HG03432 (cell line): ENCODE data around the gene IGFL1.
"Not testable (repeated sequence)": the region's sequence is repeated elsewhere in the genome, so short reads cannot be mapped to it uniquely, and the experiment has no call there.

Experiments
- ATAC-seq: cut with Tn5 transposase; IDR thresholded peaks from one replicate; pipeline ENCODE4 v1.9.1; 2021; ENCODE audit warnings: mild to moderate bottlenecking, moderate library complexity; ENCODE audit not compliant: unreplicated experiment

Gene IGFL1

DNA sequence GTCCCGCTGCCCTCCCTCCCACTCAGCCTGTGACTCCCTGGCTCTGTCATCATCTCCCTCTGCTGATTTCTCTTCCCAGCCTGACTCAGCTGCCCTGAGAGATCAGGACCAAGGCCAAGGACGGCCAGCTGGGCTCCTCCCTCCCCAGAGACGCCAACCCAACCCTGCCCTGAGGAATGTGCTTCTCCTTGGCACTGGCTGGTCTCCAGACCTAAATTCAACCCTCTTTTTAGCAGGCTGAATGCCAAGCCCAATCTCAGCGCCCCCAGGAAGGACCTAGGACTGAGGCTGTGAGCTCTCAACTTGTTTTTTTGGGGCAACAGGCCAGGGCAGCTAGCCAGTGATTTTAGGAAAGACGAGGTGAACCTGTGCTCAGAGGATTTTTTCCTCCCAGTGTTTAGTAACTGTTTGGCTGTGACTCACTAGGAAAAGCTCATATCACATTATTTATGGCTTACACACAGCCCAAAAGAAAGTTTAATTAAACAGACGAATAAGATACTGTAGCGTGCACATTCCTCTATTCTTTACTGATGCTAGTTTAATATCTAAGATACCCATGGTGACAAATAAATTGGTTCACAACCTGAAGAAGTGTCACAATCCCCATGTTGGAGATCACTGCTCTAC is 7.4 kb upstream of the IGFL1 start:
- no peak for ATAC-seq

DNA sequence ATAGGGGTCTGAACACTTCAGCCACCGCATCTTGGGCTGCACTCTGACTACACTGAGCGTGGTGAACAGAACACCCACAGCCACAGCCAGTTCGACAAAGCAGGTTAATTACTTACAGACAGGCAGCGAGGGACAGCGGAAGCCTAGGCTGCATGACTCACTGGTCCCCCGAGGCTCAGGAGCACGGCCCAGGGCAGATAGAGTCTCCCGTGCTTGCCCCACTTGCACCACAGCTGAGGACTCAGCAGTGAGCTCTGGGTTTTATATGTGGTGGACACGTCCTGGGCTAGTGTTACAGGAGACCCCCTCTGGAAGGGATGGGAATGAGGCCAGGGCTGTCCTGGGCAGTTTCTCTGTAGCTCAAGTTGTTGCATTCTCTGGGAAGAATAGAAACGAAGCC is 5.8 kb upstream of the IGFL1 start:
- not testable (repeated sequence) for ATAC-seq

DNA sequence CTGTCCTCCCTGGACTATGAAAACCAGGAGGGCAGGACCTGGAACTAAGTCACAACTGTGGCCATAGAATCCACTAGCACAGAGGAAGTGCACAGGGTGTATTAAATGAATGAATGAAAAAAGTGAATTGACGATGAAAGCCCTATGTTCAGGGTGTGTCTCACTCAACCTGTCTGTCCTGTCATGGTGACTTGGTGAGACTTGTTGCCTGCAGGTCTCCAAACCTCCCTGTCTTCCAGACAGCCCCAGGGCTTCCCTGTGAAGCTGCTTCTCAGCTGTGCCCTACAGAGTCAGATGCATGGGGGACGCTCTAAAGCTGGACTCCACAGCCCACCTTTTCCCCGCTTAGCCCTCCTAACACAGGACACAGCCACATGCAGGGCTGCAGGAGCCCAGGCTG is 4.8 kb upstream of the IGFL1 start:
- no peak for ATAC-seq

DNA sequence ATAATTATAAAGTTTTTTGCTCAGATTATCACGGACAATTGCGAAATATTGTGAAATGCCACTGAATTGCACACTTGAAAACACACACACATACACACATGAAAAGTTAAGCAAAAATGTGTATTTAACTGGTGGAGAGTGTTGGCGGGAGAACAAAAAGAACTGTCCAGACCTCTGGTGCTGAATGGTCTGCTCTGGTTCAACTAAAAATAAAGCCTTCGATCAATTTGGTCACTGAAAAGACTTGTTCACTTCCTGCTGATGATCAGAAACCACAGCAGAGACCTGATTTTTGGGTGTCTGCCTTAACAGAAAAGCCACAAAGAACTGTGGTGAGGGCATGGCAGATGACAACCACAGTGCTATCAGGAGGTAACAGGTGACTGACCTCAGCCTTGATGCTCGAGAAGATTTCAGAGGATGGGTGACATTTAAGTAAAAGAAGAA is 4.0 kb upstream of the IGFL1 start:
- ATAC-seq: no peak

DNA sequence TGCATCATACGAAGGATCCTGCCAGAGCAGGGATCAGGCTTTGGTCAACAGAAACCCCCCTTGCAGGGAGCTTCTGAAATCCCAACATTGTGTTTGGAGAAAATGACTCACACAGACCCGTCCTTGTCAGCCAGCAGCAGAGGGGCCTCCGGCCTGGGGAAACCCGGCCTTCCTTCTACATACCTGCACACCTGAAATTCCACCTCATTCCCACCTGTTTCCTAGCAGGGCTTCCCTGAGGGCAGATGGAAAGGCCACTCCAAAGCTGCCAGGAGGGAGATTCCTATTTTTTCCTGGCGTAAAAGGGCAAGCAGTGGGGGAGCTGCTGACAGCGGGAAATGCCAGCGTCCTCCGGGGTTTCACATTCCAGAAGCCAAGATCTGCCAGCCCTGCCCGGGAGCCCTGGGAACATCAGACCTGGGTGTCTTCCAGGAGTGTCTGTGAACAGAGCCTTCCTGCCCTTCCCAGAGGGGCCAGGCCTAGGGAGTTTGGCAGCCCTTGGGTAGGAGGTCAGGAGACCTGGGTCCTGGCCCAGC is 3.0 kb upstream of the IGFL1 start:
- no peak for ATAC-seq

DNA sequence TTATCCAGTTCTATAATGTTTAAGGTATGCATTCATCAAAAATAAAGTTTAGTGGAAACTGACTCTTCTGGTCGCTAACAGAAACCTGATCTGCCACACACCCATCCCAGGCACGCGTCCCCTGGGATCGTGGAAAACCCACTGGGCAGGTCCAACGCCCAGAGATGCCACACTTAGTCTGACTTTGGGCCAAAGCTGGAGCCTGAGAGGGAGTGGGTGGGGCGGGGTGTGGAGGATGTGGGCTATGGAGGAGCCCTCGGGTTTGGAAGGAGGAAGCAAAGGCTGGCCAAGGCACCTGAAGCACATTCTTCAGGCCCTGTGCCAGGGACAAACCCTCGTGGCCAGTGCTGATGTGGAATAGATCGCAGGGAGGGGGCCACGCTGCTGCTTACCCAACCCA is 2.5 kb downstream of the IGFL1 start:
- no peak for ATAC-seq

DNA sequence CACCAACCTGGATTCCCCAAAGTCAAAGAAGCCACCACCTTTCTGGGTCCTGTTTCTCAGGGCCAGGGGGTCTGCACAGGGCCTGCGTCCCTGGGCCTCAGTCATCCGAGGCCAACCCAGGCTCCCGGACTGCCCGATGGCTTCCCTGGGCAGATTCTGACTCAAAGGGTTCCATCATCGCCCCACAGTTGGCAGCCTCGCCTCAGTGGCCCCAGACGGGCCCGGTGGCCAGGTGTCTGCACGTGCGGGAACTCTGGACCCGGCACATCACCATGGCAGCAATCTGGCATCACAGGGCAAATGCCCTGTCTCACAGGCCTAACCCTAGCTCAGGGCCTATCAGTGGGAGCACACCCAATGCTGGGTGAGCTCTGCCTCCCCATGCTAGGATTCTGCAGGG is 2.9 kb downstream of the IGFL1 start:
- no peak for ATAC-seq

DNA sequence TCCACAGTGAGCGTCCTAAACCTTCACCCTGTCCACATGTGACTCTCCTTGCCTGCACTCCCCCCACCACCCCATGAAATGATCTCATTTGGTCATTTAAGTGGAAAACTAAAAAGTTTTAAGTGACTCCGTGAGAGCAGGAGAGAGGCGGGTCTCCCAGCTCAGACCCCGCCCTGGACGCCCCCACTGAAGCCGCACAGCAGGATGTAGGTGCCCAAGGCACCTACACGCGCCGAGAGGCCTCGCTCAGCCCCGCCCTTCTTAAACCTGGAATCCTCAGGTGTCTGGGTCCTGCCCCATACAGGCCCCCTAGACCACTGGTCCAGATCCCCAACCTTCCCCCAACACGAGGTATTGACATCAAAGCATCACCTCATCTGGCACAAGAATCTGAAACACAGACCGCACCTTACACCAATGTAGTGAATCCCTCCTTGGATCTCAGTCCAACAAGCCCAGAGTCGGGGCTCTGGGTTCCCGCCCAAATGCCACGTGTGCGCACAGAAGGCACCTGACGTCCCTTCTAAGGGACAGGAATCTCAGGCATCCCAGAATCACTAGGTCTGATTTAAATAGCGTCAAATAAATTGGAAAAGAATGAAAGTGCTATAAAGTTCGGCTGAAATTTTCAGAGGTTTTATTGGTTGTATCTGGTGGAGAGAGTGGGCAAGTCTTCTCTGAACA is 3.5 kb downstream of the IGFL1 start:
- no peak for ATAC-seq

DNA sequence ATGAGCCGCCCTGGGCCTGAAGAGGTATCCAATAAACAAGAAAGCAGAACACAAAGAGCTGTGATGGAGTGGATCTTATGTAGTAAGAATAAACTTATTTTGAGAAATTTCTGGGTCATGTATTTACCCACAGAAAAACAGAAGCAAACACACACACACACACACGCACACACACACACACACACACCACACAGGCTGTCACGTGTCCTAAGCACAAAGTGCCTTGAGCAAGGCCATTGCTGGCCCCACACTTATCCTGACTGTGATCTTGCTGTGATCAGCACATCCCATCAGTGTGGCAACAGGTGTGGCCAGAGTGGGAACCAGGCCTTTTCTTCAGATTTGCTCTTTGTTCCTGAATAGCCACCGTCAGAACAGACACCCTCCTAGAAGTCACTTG is 4.3 kb downstream of the IGFL1 start:
- ATAC-seq: not testable (repeated sequence)

DNA sequence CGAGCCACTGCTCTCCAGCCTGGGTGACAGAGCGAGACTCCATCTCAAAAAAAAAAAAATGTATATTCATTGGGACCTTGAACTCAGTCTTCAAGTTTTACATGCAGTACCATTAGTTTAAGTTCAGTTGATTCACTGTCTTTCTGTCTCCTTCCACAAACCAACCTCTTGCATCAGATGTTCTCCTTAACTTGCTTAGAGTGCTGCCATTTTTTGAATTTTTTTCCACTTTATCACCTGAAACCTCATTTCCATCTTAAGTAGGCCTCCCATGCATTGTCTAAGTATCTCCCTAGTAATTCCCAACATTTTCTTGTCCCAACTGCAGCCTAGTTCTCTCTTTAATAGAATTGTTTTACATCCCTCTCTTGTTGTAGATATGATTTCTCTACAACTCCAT is 8.6 kb downstream of the IGFL1 start:
- not testable (repeated sequence) for ATAC-seq

DNA sequence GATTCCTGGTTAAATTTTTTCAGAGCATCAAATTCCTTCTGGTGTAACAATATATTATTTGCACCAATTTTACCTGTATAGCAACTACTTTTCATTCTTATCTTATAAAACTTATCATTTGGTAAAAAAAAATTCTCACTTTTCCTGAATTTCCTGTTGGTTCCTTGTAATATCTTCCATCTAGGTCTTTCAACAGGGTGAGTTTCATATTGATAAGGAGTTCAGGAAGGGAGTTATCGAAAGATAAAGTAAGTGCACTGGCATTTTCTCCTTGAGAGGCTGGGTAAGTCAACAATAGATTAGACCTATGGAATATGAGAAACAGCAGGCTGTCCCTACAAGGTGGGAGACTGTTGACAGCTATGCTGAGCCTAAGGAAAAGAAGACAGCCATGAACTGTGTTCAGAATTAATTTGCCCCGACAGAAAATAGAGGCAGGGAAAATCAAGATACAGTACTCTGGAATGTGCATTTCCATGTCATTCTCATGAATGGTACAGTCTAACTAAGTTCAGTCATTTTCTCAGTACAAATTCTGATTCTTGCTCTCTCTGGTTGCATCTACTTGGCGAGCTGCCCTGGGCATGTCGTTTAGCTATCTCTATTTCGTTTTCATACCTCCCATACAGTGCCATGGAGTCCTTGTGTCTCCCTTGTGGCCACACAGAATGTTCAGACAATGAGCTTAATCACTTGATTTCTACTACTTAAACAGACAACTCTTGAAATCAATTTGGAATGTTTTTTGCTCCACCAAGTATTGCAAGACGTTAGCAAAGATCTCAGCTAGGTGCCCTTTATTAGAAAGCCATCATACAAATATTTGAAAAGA is 9.9 kb downstream of the IGFL1 start:
- ATAC-seq: no peak

DNA sequence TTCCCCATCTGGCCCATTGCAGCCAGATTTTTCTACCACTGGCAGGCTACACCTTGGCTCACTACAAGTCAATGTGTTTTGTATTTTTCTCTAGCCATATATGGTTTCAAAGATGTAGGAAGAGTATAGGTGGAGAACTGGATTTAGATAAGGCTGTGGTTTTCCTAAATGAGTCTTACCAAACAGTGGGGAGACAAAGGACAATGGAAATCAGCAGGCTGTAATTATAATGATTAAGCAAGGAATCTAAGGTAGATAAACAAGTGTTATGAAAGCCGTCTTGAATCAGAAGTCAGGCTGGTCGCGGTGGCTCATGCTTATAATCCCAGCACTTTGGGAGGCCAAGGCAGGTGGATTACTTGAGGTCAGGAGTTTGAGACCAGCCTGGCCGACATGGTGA is 11.2 kb downstream of the IGFL1 start:
- no peak for ATAC-seq

DNA sequence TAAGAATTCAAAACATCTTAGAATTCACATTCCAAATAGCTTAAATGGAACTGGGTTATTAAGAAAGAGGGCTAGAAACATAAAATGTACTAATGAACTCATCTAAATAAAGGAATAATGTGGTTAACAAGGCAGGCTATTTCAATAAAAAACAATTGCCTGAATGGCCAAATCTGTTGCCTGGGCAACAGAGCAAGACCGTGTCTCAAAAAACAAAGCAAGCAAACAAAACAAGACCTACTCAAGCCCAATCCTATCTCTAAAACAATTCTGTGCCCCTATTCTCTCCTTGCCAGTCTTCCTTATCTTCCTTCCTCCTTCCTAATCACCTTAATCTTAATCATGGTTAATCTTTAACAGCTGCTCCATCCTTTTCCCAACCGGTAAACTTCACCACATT is 12.1 kb downstream of the IGFL1 start:
- ATAC-seq: no peak

DNA sequence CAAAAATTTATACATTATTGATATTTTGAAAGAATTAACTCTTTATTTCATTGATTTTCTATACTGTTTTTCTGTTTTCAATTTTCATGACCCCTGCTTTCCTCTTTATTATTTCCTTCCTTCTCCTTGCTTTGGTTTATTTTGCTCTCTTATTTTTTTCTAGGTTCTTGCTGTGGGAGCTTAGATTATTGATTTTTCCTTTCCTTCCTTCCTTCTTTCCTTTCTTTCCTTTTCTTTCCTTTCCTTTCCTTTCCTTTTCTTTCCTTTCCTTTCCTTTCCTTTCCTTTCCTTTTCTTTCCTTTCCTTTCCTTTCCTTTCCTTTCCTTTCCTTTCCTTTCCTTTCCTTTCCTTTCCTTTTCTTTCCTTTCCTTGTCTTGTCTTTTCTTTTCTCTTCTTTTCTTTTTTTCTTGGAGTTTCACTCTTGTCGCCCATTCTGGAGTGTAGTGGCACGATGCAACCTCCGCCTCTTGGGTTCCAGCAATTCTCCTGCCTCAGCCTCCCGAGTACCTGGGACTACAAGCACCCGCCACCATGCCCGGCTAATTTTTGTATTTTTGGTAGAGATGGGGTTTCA is 13.6 kb downstream of the IGFL1 start:
- not testable (repeated sequence) for ATAC-seq

DNA sequence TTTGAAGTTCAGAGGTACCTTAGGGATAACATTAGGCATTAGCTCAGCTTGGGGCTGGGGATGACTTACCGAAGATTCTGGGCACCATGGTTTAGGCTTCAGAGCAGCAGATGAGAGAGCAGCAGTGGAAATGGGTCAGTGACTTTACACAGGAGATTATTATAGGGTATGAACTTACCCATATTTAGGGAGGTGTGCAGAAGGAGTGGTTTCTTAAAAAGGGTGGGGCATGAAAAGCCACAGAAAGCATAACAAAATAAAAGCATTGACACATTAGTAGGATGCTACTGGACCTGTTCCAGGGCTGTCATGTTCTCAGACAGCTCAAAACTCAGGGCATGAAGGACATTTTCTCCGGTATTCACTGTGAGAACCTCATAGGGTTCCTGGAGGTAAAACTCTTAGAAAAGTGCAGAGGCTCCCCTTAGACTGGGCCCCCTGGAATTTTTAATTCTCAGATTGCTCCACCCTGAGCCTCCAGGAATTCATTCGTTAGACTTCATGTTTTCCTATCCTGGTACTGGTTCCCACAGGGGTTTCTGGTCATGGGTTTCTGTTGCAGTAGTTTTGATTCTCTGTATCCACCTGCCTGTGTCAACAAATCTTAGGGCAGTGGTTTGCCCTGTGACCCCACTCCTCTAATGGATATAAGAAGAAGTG is 20.7 kb downstream of the IGFL1 start:
- no peak for ATAC-seq

DNA sequence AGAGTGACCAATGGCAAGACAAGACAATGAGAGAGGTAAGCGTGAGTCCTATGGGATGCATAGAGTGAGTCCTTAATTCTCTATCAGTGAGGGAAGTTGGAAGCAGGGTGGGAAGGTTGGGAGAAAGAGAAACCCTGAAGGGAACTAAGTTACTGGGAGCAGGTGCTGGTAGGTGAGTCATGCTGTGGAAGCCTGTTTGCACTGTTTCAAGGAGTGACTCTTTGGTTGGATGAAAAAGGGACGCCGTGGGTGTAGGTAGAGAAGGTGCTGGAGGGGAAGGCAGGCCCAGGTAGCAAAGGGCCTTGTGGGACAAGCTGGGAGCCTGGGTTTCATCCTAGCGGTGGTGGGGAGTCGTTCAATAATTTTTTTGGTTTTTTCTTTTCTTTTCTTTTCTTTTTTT is 21.9 kb downstream of the IGFL1 start:
- no peak for ATAC-seq

DNA sequence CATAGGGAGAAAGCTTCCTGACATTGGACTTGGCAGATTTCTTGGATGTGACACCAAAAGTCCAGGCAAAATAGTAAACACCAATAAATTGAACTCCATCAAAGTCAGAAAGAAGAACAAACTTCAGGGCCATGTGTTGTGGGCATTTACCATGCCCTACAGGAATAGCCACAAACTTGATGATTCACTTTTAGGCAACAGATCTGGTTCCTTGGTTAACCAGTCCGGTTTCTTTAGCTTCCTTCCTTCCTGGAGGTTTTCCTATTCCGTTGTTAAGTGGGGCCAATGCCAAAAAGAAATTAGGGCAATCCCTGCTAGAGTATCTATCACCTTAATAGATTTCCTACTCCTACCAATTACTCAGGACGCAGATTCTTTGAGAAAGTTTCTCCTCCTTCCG is 25.2 kb downstream of the IGFL1 start:
- no peak for ATAC-seq

DNA sequence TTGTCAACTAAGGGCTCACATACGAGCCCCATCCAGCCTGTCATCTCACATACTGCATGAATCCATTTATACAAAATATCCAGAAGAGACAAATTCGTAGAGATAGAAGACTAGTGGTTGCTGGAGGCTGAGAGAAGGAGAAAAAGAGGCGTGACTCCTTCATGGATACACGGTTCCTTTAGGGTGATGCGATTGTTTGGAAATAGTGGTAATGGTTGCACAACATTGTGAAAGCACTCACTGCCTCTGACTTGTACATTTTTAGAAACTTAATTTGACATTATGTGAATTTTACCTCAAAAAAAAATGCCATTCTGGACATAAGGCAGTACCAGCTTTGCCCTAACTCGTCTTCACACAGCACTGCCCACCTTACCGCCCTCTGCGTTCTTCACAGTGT is 27.3 kb downstream of the IGFL1 start:
- no peak for ATAC-seq

DNA sequence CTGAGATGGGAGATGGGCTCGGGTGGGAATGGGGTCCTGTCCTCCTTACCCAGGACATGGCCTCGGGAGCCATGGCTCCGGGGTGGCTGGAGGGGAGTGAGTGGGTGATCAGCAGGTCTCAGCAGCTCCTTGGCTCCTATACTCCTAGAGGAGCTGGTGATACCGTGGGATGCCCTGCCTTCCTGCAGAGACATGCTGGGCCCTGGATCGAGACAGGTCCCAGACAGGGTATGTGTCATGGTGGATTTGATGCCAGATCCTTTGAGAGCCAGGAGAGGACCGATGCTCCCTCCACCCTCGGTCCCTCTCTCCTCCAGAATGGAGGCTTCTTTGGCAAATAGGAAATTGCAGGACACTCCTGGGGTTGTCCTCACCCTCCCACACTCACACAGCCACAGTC is 32.0 kb downstream of the IGFL1 start:
- not testable (repeated sequence) for ATAC-seq

DNA sequence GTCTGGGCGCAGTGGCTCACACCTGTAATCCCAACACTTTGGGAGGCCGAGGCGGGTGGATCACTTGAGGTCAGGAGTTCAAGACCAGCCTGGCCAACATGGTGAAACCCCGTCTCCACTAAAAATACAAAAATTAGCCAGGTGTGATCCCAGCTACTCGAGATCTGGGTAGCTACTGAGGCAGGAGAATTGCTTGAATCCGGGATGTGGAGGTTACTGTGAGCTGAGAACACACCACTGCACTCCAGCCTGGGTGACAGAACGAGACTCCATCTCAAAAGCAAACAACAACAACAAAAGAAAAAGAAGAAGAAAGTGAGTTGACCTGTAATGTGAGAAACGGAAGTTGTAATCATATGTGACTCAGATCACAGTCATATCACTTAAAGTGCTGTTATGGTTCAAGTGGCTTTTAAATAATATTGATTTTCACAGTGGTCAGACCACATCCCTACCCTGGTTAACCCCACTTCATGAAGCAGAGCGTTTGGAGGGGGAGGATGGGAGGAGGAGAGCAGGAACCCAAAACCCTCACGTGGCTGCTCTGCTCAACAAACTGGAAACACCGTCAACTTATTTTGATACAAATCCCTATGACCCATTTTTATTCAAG is 33.2 kb downstream of the IGFL1 start:
- ATAC-seq: peak; percentile 70
